Activated CD8-positive, alpha-beta memory T cell treated with anti-CD3 and anti-CD28 coated beads, Interleukin-2, amount 10 ng/mL, durations not matched to agents 7 days and 5 days (primary cell): ENCODE results near the gene TST. TPM values are rescaled to one million over a fixed set of nuclear protein-coding genes. Genes with fewer than 3 reads are reported as not detected.

Experiments used
- ATAC-seq: fragments of 150-1000 bp; cut with Tn5 transposase; one replicate; pipeline ENCODE4 v1.10.0; 2021; ENCODE audit warnings: moderate library complexity
- CTCF ChIA-PET: fragments of 350-600 bp; sonication (Branson Sonifier 250); formaldehyde crosslinking; loops from one replicate; lab custom pipeline; 2021; ENCODE audit warnings: antibody characterized with exemption; lab: Charles Lee
- DNase-seq: peaks from one replicate; pipeline ENCODE4 v3.0.0-alpha.2; 2020
- H3K27ac Mint-ChIP-seq: one replicate; pipeline ENCODE4 v1.8.0; 2021; ENCODE audit warnings: mild to moderate bottlenecking, mixed read lengths
- H3K27me3 Mint-ChIP-seq: one replicate; pipeline ENCODE4 v1.8.0; 2021; ENCODE audit warnings: mixed read lengths
- H3K36me3 Mint-ChIP-seq: one replicate; pipeline ENCODE4 v1.8.0; 2021; ENCODE audit warnings: mild to moderate bottlenecking, mixed read lengths
- H3K4me1 Mint-ChIP-seq: one replicate; pipeline ENCODE4 v1.8.0; 2021; ENCODE audit warnings: mixed read lengths
- H3K4me3 Mint-ChIP-seq: one replicate; pipeline ENCODE4 v1.8.0; 2021; ENCODE audit warnings: mild to moderate bottlenecking, moderate library complexity, mixed read lengths
- H3K9me3 Mint-ChIP-seq: one replicate; pipeline ENCODE4 v1.8.0; 2022; ENCODE audit warnings: low read depth, mixed read lengths
- total RNA-seq, 2 experiments: library from RNA; stranded (reverse); gene quantifications; one replicate each; pipeline ENCODE4 v1.2.3, GENCODE V29; 2021

Gene TST
- total RNA-seq, 2 experiments from 2014 or later: 11.2 to 29.3 TPM

GRCh38 chr22:37012956-37013355 lies 6.3 kb downstream of the TST start:
- DNase-seq (no peak), ATAC-seq (no peak)
- Mint-ChIP-seq H3K9me3 (no peaks in the 10 kb centered on the region), H3K27me3 (peaks cover 12% of the 10 kb centered on the region), H3K36me3 (no peaks in the 10 kb centered on the region), H3K4me3 (no peak overlapping the region), H3K27ac (no peak overlapping the region), H3K4me1 (peaks cover 3% of the 10 kb centered on the region)
- CTCF ChIA-PET: interaction anchor here (1.6 kb wide), 1 partner anchor 20 kb away, joined by 3 read pairs; no protein-coding TSS in a partner anchor

DNA sequence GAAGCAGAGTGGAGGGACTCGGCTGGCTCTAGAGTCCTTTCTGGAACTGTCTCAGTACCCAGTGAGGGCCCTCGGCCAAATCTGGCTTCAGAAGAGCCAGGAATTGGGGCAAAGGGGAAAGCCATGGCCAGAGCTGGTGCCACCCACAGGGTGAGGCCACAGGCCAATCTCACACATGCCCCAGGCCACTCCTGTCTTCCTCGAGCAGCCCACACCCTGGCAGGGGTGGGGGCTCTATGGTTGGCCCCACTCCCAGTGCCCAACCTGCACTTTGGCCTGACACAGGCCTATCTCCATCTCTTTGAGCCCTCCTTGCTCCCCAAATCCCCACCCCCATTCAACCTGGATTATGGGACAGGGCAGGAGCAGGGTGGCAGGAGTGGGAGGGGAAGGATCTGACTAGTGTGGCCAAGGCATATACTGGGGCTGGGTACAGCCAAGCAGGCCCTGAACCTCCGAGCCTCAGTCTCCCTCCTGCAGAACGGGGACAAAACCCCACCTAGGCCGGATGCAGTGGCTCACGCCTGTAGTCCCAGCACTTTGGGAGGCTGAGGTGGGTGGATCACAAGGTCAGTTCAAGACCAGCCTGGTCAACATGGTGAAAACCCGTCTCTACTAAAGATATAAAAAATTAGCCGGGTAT lies 6.9 kb downstream of the TST start:
- DNase-seq (no peak), ATAC-seq (no peak)
- CTCF ChIA-PET: no interaction called here
- H3K4me3 Mint-ChIP-seq: no peak overlapping the region
- no peaks in the 10 kb centered on the region for H3K36me3 Mint-ChIP-seq
- no peaks in the 10 kb centered on the region for H3K9me3 Mint-ChIP-seq
- no peaks in the 10 kb centered on the region for H3K4me1 Mint-ChIP-seq
- H3K27me3 Mint-ChIP-seq: peaks cover 17% of the 10 kb centered on the region
- no peak overlapping the region for H3K27ac Mint-ChIP-seq

DNA sequence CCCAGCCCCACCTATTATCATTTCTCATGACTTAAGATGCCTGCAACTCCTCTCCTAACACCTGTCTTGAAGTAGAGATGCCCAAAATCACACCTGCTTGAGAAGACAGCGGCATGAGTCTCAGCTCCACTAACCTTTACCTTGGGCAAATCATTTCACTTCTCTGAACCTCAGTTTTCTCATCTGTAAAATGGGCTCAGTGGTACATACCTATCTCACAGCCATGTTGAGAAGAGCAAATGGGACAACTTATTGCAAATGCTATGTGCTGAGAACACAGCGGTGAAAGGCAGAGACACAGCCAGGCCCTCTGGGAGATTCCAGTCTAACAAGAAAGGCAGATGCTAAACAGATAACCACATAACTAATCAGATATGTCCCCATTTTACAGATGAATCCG lies 7.8 kb downstream of the TST start:
- Mint-ChIP-seq H3K27ac (no peak overlapping the region), H3K36me3 (no peaks in the 10 kb centered on the region), H3K27me3 (peaks cover 26% of the 10 kb centered on the region), H3K4me3 (no peak overlapping the region), H3K4me1 (no peaks in the 10 kb centered on the region), H3K9me3 (no peaks in the 10 kb centered on the region)
- no peak for ATAC-seq
- CTCF ChIA-PET: interaction anchor here (1.2 kb wide), 1 partner anchor 10 kb away, joined by 3 read pairs; no protein-coding TSS in a partner anchor
- no peak for DNase-seq

DNA sequence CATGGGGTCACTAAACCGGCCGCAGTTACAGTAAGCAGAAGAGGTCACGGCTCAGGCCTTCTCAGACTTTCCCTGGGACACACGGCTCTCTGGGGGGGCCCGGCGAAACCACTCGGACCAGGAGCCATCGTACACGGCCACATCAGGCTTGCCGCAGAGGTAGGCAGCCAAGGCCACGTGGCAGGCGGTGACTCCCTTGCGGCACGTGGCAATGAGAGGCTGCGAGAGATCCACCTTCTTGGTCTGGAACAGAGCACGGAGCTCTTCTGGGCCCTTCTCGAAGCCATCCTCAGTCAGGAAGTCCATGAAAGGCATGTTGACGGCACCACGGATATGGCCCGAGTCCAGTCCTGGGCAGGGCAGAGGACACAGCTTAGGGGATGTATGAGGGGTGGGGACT lies 8.3 kb downstream of the TST start:
- CTCF ChIA-PET: interaction anchor here (1.2 kb wide), 1 partner anchor 10 kb away, joined by 3 read pairs; no protein-coding TSS in a partner anchor
- Mint-ChIP-seq H3K4me1 (no peaks in the 10 kb centered on the region), H3K4me3 (no peak overlapping the region), H3K36me3 (no peaks in the 10 kb centered on the region), H3K27me3 (peaks cover 30% of the 10 kb centered on the region), H3K27ac (no peak overlapping the region), H3K9me3 (no peaks in the 10 kb centered on the region)
- ATAC-seq (no peak), DNase-seq (no peak)

DNA sequence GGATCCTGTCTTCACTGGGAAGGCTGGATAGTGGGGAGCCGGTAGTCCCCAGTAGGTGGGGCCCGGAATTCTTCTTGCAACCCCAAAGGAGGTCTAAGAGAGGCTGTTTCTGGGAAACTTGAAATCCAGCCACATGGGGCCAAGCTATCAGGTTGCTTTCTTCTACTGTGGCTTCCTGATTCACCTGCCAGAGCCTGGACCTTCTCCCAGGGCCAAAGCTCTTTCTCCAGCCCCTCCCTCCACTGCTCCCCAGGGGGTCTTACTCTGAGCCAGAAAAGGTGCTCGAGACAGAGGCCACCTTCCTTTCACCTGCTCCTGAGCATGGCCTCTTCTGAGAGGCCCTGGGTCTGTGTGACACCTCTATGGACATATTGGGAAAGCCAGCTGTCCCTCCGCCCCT lies 9.1 kb downstream of the TST start:
- Mint-ChIP-seq H3K27ac (no peak overlapping the region), H3K4me3 (no peak overlapping the region), H3K9me3 (no peaks in the 10 kb centered on the region), H3K4me1 (no peaks in the 10 kb centered on the region), H3K27me3 (peaks cover 38% of the 10 kb centered on the region), H3K36me3 (no peaks in the 10 kb centered on the region)
- CTCF ChIA-PET: interaction anchor here (1.2 to 2.0 kb wide), 2 partner anchors 11 to 33 kb away, joined by 3 to 5 read pairs; no protein-coding TSS in a partner anchor
- ATAC-seq: no peak
- DNase-seq: no peak

- Mint-ChIP-seq H3K36me3 (no peaks in the 10 kb centered on the region), H3K9me3 (no peaks in the 10 kb centered on the region), H3K27me3 (peaks cover 42% of the 10 kb centered on the region), H3K27ac (no peak overlapping the region), H3K4me1 (no peaks in the 10 kb centered on the region), H3K4me3 (no peak overlapping the region)
- CTCF ChIA-PET: interaction anchor here (2.0 kb wide), 1 partner anchor 32 kb away, joined by 5 read pairs; no protein-coding TSS in a partner anchor
- DNase-seq (no peak), ATAC-seq (no peak)
Observed at GRCh38 chr22:37009490-37009889, 9.8 kb downstream of the TST start.

- no peak overlapping the region for H3K27ac Mint-ChIP-seq
- CTCF ChIA-PET: interaction anchor here (0.7 to 2.0 kb wide), 4 partner anchors 9 to 36 kb away, joined by 3 to 5 read pairs (median 4); no protein-coding TSS in a partner anchor
- peaks cover 43% of the 10 kb centered on the region for H3K27me3 Mint-ChIP-seq
- H3K9me3 Mint-ChIP-seq: no peaks in the 10 kb centered on the region
- ATAC-seq (no peak), DNase-seq (no peak)
- H3K4me1 Mint-ChIP-seq: no peaks in the 10 kb centered on the region
- H3K4me3 Mint-ChIP-seq: no peak overlapping the region
- no peaks in the 10 kb centered on the region for H3K36me3 Mint-ChIP-seq
Observed at GRCh38 chr22:37008365-37008764, 10.9 kb downstream of the TST start.

DNA sequence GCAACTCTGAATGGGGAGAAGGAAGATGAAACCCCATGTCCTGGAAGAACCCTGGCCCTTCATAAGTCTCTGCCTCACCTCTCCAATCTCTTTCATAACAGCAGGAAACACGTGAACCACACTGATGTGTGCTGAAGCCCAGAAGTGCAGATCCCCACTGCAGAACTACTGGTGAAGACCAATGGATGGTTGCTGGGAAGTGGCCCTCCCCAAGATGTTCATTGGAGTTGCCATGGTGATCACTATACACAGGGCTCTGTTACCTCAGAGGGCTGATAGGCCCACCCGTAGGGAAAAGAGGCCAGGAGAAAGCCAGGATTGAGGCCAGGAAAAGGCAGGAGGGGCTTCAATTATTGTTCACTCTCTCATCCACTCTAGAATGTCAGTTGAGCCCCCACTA lies 11.6 kb downstream of the TST start:
- DNase-seq: no peak
- no peaks in the 10 kb centered on the region for H3K4me1 Mint-ChIP-seq
- H3K27ac Mint-ChIP-seq: no peak overlapping the region
- H3K4me3 Mint-ChIP-seq: no peak overlapping the region
- ATAC-seq: no peak
- CTCF ChIA-PET: interaction anchor here (1.2 to 1.8 kb wide), 3 partner anchors 14 to 37 kb away, joined by 3 to 10 read pairs (median 5); no protein-coding TSS in a partner anchor
- H3K27me3 Mint-ChIP-seq: peaks cover 46% of the 10 kb centered on the region
- no peaks in the 10 kb centered on the region for H3K9me3 Mint-ChIP-seq
- H3K36me3 Mint-ChIP-seq: no peaks in the 10 kb centered on the region

- Mint-ChIP-seq H3K9me3 (no peaks in the 10 kb centered on the region), H3K4me3 (no peak overlapping the region), H3K4me1 (no peaks in the 10 kb centered on the region), H3K36me3 (no peaks in the 10 kb centered on the region), H3K27ac (no peak overlapping the region), H3K27me3 (peaks cover 35% of the 10 kb centered on the region)
- no peak for ATAC-seq
- CTCF ChIA-PET: no interaction called here
- DNase-seq: no peak
Observed at GRCh38 chr22:37002633-37003032, 16.6 kb downstream of the TST start.

- H3K4me1 Mint-ChIP-seq: no peaks in the 10 kb centered on the region
- DNase-seq: no peak
- no peaks in the 10 kb centered on the region for H3K9me3 Mint-ChIP-seq
- H3K4me3 Mint-ChIP-seq: no peak overlapping the region
- H3K27me3 Mint-ChIP-seq: peaks cover 35% of the 10 kb centered on the region
- ATAC-seq: no peak
- CTCF ChIA-PET: interaction anchor here (0.6 kb wide), 1 partner anchor 144 kb away, joined by 3 read pairs; no protein-coding TSS in a partner anchor
- no peaks in the 10 kb centered on the region for H3K36me3 Mint-ChIP-seq
- H3K27ac Mint-ChIP-seq: no peak overlapping the region
Observed at GRCh38 chr22:37001826-37002225, 17.4 kb downstream of the TST start.

DNA sequence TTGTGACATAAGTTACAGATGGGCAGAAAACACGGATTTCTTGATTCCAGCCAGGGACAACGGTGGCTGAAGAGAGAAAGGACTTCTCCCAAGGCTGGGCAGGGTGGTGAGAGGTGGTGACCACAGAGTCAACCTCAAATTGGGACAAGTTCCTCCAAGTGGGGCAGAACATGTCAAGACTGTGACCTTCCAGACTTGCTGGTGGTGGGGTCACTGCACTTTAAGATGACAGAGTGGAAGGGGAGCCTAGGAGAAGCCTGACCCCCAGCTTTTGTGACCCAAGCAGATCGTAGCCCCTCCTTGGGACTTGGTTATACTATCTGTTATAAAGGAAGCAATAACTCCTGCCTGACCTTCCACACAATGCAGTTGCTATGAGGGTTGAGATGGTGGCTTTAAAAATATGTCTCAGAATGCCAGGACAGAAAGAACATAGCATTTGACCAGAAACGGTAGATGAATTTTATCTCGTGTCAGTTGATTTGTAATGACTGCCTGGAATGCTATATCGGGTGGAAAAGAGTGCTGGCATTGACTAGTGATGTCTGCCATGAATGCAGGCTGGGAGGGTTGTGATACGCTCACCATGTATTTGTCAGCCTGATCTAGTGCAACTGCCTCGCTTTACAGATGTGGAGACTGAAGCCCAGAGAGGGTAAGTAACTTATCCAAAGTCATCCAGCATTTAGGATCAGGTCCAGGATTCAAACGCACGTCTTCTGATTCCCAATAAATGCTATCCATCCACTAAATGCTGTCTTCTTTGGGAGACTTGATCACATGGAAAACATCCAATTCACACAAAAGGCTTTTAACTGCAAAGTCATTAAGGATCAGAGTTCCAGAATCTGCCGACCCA lies 18.3 kb downstream of the TST start:
- Mint-ChIP-seq H3K27ac (no peak overlapping the region), H3K4me3 (no peak overlapping the region), H3K4me1 (no peaks in the 10 kb centered on the region), H3K27me3 (peaks cover 30% of the 10 kb centered on the region), H3K36me3 (no peaks in the 10 kb centered on the region), H3K9me3 (no peaks in the 10 kb centered on the region)
- no peak for DNase-seq
- CTCF ChIA-PET: interaction anchor here (1.3 kb wide), 1 partner anchor 23 kb away, joined by 6 read pairs; no protein-coding TSS in a partner anchor
- ATAC-seq: no peak

GRCh38 chr22:36999463-36999862 lies 19.8 kb downstream of the TST start:
- H3K4me3 Mint-ChIP-seq: no peak overlapping the region
- no peak for DNase-seq
- H3K4me1 Mint-ChIP-seq: no peaks in the 10 kb centered on the region
- H3K9me3 Mint-ChIP-seq: no peaks in the 10 kb centered on the region
- no peak for ATAC-seq
- CTCF ChIA-PET: interaction anchor here (1.2 to 2.1 kb wide), 3 partner anchors 9 to 243 kb away, joined by 3 to 10 read pairs (median 4); no protein-coding TSS in a partner anchor
- H3K36me3 Mint-ChIP-seq: no peaks in the 10 kb centered on the region
- peaks cover 25% of the 10 kb centered on the region for H3K27me3 Mint-ChIP-seq
- no peak overlapping the region for H3K27ac Mint-ChIP-seq

GRCh38 chr22:36998620-36999351 lies 20.5 kb downstream of the TST start:
- ATAC-seq (no peak), DNase-seq (no peak)
- H3K27ac Mint-ChIP-seq: no peak overlapping the region
- H3K4me3 Mint-ChIP-seq: no peak overlapping the region
- H3K27me3 Mint-ChIP-seq: peaks cover 25% of the 10 kb centered on the region
- H3K36me3 Mint-ChIP-seq: no peaks in the 10 kb centered on the region
- no peaks in the 10 kb centered on the region for H3K9me3 Mint-ChIP-seq
- H3K4me1 Mint-ChIP-seq: no peaks in the 10 kb centered on the region
- CTCF ChIA-PET: interaction anchor here (0.9 to 2.1 kb wide), 6 partner anchors 18 to 242 kb away, joined by 3 to 10 read pairs (median 4); no protein-coding TSS in a partner anchor
